ENCODE data around the gene NPSR1. TPM values are rescaled to one million over a fixed set of nuclear protein-coding genes. Genes with fewer than 3 reads are reported as not detected.

NPSR1 gene
- total RNA-seq, 3 donors from 2014 or later (not counting 1 experiment from before 2014, with no cell fraction given): not detected

DNA sequence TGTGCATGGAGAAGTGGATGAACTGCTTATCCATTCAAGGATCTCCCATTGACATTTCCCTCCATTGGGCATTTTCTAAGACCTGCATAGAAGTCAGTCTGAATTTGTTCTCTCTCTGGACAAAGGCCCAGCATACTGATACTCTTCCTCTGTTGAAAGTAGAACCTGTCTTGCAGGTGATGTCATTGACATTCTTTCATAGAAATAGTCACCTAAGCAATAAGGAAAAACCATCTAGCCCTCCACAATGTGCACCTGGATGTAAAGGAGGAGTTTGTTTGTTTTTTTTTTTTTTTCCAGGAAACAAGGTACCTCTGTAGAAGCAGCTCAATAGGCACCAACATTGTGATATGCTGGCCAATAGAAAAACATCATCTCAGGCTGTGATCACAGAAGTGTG is 228.8 kb downstream of the NPSR1 start:
- Mint-ChIP-seq H3K4me1 (no peaks in the 10 kb centered on the region), H3K27ac (no peak overlapping the region), H3K9me3 (peaks cover 5 to 9% of the 10 kb centered on the region in 2 donors), H3K36me3 (peaks cover 10% of the 10 kb centered on the region), H3K4me3 (no peak overlapping the region), H3K27me3 (ENCODE audit: low read depth in 2 of 2) (peaks cover 0 to 3% of the 10 kb centered on the region in 2 donors)
- ATAC-seq (no peak), DNase-seq (no peak)
- Histone ChIP-seq H3K4me3 (ENCODE audit: low read length) (no peak overlapping the region), H3K27me3 (ENCODE audit: control insufficient read depth, insufficient read depth, low read length) (no peaks in the 10 kb centered on the region), H3K9me3 (ENCODE audit: control insufficient read depth, insufficient read depth, low read length) (peaks cover 12% of the 10 kb centered on the region), H3K4me1 (ENCODE audit: control insufficient read depth, insufficient read depth, low read length) (no peaks in the 10 kb centered on the region), H3K27ac (ENCODE audit: low read length) (no peak overlapping the region), H3K36me3 (ENCODE audit: control insufficient read depth, insufficient read depth, low read length) (no peaks in the 10 kb centered on the region)
- intact Hi-C loops (cut with micrococcal nuclease): no loop called here
- TF ChIP-seq, protein P1, sequence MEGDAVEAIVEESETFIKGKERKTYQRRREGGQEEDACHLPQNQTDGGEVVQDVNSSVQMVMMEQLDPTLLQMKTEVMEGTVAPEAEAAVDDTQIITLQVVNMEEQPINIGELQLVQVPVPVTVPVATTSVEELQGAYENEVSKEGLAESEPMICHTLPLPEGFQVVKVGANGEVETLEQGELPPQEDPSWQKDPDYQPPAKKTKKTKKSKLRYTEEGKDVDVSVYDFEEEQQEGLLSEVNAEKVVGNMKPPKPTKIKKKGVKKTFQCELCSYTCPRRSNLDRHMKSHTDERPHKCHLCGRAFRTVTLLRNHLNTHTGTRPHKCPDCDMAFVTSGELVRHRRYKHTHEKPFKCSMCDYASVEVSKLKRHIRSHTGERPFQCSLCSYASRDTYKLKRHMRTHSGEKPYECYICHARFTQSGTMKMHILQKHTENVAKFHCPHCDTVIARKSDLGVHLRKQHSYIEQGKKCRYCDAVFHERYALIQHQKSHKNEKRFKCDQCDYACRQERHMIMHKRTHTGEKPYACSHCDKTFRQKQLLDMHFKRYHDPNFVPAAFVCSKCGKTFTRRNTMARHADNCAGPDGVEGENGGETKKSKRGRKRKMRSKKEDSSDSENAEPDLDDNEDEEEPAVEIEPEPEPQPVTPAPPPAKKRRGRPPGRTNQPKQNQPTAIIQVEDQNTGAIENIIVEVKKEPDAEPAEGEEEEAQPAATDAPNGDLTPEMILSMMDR (IDR thresholded peaks at IDR 0.05): no peak

DNA sequence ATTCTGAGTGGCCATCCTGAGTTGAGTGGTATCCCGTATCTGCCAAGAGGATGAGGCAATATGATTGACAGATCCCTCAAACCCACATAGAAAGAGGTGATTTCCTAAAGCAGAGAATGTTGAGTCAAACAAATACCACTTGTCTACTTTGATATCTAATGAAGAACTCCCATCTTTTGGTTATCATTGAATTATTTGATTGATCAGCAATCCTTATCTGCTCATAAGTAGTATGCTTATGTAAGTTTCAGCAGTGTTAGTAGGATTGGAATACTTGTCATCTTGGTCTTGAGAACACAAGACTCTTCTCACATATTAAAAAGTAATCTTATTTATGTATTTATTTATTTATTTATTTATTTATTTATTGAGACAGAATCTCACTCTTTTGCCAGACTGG is 231.9 kb downstream of the NPSR1 start:
- H3K27me3 Mint-ChIP-seq (ENCODE audit: low read depth in 2 of 2): peaks cover 3 to 7% of the 10 kb centered on the region in 2 donors
- H3K9me3 ChIP-seq (ENCODE audit: control insufficient read depth, insufficient read depth, low read length): no peaks in the 10 kb centered on the region
- H3K4me3 Mint-ChIP-seq: no peak overlapping the region
- H3K9me3 Mint-ChIP-seq: peaks cover 2 to 5% of the 10 kb centered on the region in 2 donors
- TF ChIP-seq, protein P1 (IDR thresholded peaks at IDR 0.05): no peak
- H3K27ac ChIP-seq (ENCODE audit: low read length): no peak overlapping the region
- H3K4me1 Mint-ChIP-seq: no peaks in the 10 kb centered on the region
- WGBS (ENCODE audit: insufficient coverage): no CpG with 5 or more reads among the region's 1 CpG
- no peak overlapping the region for H3K4me3 ChIP-seq (ENCODE audit: low read length)
- intact Hi-C loops (cut with micrococcal nuclease): no loop called here
- ATAC-seq: no peak
- no peaks in the 10 kb centered on the region for H3K27me3 ChIP-seq (ENCODE audit: control insufficient read depth, insufficient read depth, low read length)
- DNase-seq: no peak
- no peaks in the 10 kb centered on the region for H3K4me1 ChIP-seq (ENCODE audit: control insufficient read depth, insufficient read depth, low read length)
- no peaks in the 10 kb centered on the region for H3K36me3 ChIP-seq (ENCODE audit: control insufficient read depth, insufficient read depth, low read length)
- no peak overlapping the region for H3K27ac Mint-ChIP-seq
- peaks cover 4% of the 10 kb centered on the region for H3K36me3 Mint-ChIP-seq

DNA sequence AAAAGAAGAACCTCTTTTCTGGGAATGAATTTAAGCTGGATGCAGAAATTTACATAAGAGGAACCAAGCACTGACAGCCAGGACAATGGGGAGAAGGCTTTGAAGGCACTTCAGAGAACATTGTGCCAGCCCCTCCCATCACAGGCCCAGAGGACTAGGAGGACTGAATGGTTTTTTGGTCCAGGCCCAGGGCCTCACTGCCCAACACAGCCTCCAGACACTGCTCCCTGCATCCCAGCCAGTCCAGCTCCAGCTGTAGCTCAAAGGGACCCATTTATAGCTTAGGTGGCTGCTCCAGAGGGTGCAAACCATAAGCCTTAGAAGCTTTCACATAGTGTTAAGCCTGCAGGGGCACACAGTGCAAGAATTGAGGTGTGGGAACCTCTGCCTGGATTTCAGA is 237.2 kb downstream of the NPSR1 start:
- Histone ChIP-seq H3K4me3 (ENCODE audit: low read length) (no peak overlapping the region), H3K36me3 (ENCODE audit: control insufficient read depth, insufficient read depth, low read length) (no peaks in the 10 kb centered on the region), H3K27ac (ENCODE audit: low read length) (no peak overlapping the region), H3K4me1 (ENCODE audit: control insufficient read depth, insufficient read depth, low read length) (no peaks in the 10 kb centered on the region), H3K9me3 (ENCODE audit: control insufficient read depth, insufficient read depth, low read length) (peaks cover 6% of the 10 kb centered on the region), H3K27me3 (ENCODE audit: control insufficient read depth, insufficient read depth, low read length) (no peaks in the 10 kb centered on the region)
- no peaks in the 10 kb centered on the region for H3K4me1 Mint-ChIP-seq
- peaks cover 5% of the 10 kb centered on the region for H3K36me3 Mint-ChIP-seq
- H3K27ac Mint-ChIP-seq: no peak overlapping the region
- H3K27me3 Mint-ChIP-seq (ENCODE audit: low read depth in 2 of 2): peaks cover 4 to 7% of the 10 kb centered on the region in 2 donors
- TF ChIP-seq, protein P1 (IDR thresholded peaks at IDR 0.05): no peak
- peaks cover 6% of the 10 kb centered on the region in 2 donors for H3K9me3 Mint-ChIP-seq
- DNase-seq (no peak), ATAC-seq (no peak)
- no peak overlapping the region for H3K4me3 Mint-ChIP-seq
- intact Hi-C loops (cut with micrococcal nuclease): no loop called here
